Kidney capillary endothelial cell (primary cell): ENCODE measurements around the gene ADAMTS2.

Experiments
- DNase-seq: peaks from one replicate; pipeline ENCODE4 v3.0.0-alpha.2; 2018; ENCODE audit warnings: low spot score

The ADAMTS2 gene

GRCh38 chr5:179311091-179311470 is 34.2 kb downstream of the ADAMTS2 start:
- no peak for DNase-seq

- DNase-seq = no peak
Observed at GRCh38 chr5:179310439-179311090, 34.7 kb downstream of the ADAMTS2 start.

GRCh38 chr5:179309751-179310320 is 35.4 kb downstream of the ADAMTS2 start:
- DNase-seq = no peak

- no peak for DNase-seq
Observed at GRCh38 chr5:179309383-179309670, 35.9 kb downstream of the ADAMTS2 start.

GRCh38 chr5:179308563-179309382 is 36.5 kb downstream of the ADAMTS2 start:
- no peak for DNase-seq

- no peak for DNase-seq
Observed at GRCh38 chr5:179307931-179308471, 37.3 kb downstream of the ADAMTS2 start.

- no peak for DNase-seq
Observed at GRCh38 chr5:179307013-179307800, 38.1 kb downstream of the ADAMTS2 start.

GRCh38 chr5:179306191-179307012 is 38.9 kb downstream of the ADAMTS2 start:
- DNase-seq = no peak

- no peak for DNase-seq
Observed at GRCh38 chr5:179304871-179305270, 40.4 kb downstream of the ADAMTS2 start.

- DNase-seq = no peak
Observed at GRCh38 chr5:179304466-179304865, 40.8 kb downstream of the ADAMTS2 start.

- DNase-seq = no peak
Observed at GRCh38 chr5:179303451-179304200, 41.6 kb downstream of the ADAMTS2 start.

GRCh38 chr5:179302499-179303185 is 42.6 kb downstream of the ADAMTS2 start:
- DNase-seq = no peak

- no peak for DNase-seq
Observed at GRCh38 chr5:179301796-179302195, 43.5 kb downstream of the ADAMTS2 start.

GRCh38 chr5:179301376-179301775 is 43.9 kb downstream of the ADAMTS2 start:
- no peak for DNase-seq

GRCh38 chr5:179300581-179301180 is 44.6 kb downstream of the ADAMTS2 start:
- DNase-seq = no peak

GRCh38 chr5:179298181-179298993 is 46.9 kb downstream of the ADAMTS2 start:
- no peak for DNase-seq

GRCh38 chr5:179297486-179298180 is 47.6 kb downstream of the ADAMTS2 start:
- DNase-seq = no peak

- no peak for DNase-seq
Observed at GRCh38 chr5:179297026-179297425, 48.2 kb downstream of the ADAMTS2 start.
